Keratinocyte (primary cell): Measurements from ENCODE around the gene UBE4B. TPM values are rescaled to one million over a fixed set of nuclear protein-coding genes. Genes with fewer than 3 reads are reported as not detected.

Source experiments
- DNase-seq: peaks from one replicate; pipeline ENCODE4 v3.0.0-alpha.2; 2011; ENCODE audit warnings: low read depth, missing footprints, low spot score
- FAIRE-seq: peaks from 2 replicates; lab custom pipeline; 2011; peaks lifted over from hg19 to GRCh38; lab: Jason Lieb, UNC
- H2AFZ ChIP-seq: 2 replicates; pipeline ENCODE4 v1.6.0; 2012; ENCODE audit warnings: low read length, control low read depth, inconsistent platforms; ENCODE audit not compliant: control insufficient read depth
- H3K27ac ChIP-seq: 2 replicates; pipeline ENCODE4 v1.5.1; 2011; ENCODE audit warnings: low read length; ENCODE audit not compliant: control insufficient read depth, insufficient read depth
- H3K27me3 ChIP-seq: 3 replicates; pipeline ENCODE4 v1.6.0; 2011; ENCODE audit warnings: low read length; ENCODE audit not compliant: control insufficient read depth, insufficient read depth; ENCODE audit errors: extremely low read depth
- H3K36me3 ChIP-seq, 2 experiments: 2 replicates in 1 of 2; 3 replicates in 1 of 2; pipeline ENCODE4 v1.5.1; 2011; ENCODE audit warnings: low read length in 2 of 2, mild to moderate bottlenecking in 1 of 2; ENCODE audit not compliant: control insufficient read depth in 2 of 2, insufficient read depth in 2 of 2; ENCODE audit errors: extremely low read depth in 1 of 2
- H3K4me1 ChIP-seq: 3 replicates; pipeline ENCODE4 v1.5.1; 2011; ENCODE audit warnings: low read length; ENCODE audit not compliant: control insufficient read depth, insufficient read depth; ENCODE audit errors: extremely low read depth
- H3K4me2 ChIP-seq: 3 replicates; pipeline ENCODE4 v1.6.0; 2011; ENCODE audit warnings: low read depth, low read length; ENCODE audit not compliant: control insufficient read depth, insufficient read depth; ENCODE audit errors: extremely low read depth
- H3K4me3 ChIP-seq, 3 experiments: fragments of 200-600 bp in 1 of 3; sonication (generic) in 1 of 3; 2 replicates in 2 of 3; 3 replicates in 1 of 3; pipeline ENCODE4 v1.5.1; 2011 to 2016; ENCODE audit warnings: low read length in 3 of 3, mild to moderate bottlenecking in 3 of 3, control low read depth in 2 of 3, inconsistent platforms in 1 of 3, low read depth in 1 of 3, mixed read lengths in 1 of 3, mixed run types in 1 of 3, moderate library complexity in 1 of 3; ENCODE audit not compliant: control insufficient read depth in 2 of 3, insufficient read depth in 2 of 3; ENCODE audit errors: extremely low read depth in 1 of 3
- H3K79me2 ChIP-seq: 2 replicates; pipeline ENCODE4 v1.6.0; 2012; ENCODE audit warnings: low read length; ENCODE audit not compliant: control insufficient read depth, insufficient read depth
- H3K9ac ChIP-seq: 3 replicates; pipeline ENCODE4 v1.6.0; 2011; ENCODE audit warnings: low read length; ENCODE audit not compliant: control insufficient read depth, insufficient read depth; ENCODE audit errors: extremely low read depth
- H3K9me1 ChIP-seq: 3 replicates; pipeline ENCODE4 v1.6.0; 2011; ENCODE audit warnings: low read length; ENCODE audit not compliant: control insufficient read depth, insufficient read depth; ENCODE audit errors: extremely low read depth
- H3K9me3 ChIP-seq: 2 replicates; pipeline ENCODE4 v1.5.1; 2012; ENCODE audit warnings: low read depth, low read length; ENCODE audit not compliant: control insufficient read depth
- H4K20me1 ChIP-seq: 3 replicates; pipeline ENCODE4 v1.6.0; 2011; ENCODE audit warnings: low read length; ENCODE audit not compliant: control insufficient read depth, insufficient read depth; ENCODE audit errors: extremely low read depth
- CTCF ChIP-seq, 3 experiments: IDR thresholded peaks in 1 of 3; conservative IDR thresholded peaks in 1 of 3; optimal IDR thresholded peaks in 1 of 3; 2 replicates in 2 of 3; 3 replicates in 1 of 3; pipeline versions ENCODE3 to v1.5.1; 2011; ENCODE audit warnings: low read length in 3 of 3, mild to moderate bottlenecking in 3 of 3, moderate library complexity in 2 of 3, control low read depth in 1 of 3, inconsistent platforms in 1 of 3; ENCODE audit not compliant: insufficient read depth in 2 of 3; ENCODE audit errors: extremely low read depth in 1 of 3
- EZH2 ChIP-seq: IDR thresholded peaks from one replicate; pipeline ENCODE4 v1.6.1; 2012; ENCODE audit warnings: inconsistent platforms, mild to moderate bottlenecking, low read length, moderate library complexity
- dilution Hi-C: fragments of 300-500 bp; cut with MboI; formaldehyde crosslinking; loops from one replicate; pipeline ENCODE4 v1.7.0; 2020; ENCODE audit warnings: low sequenced_read_pairs; ENCODE audit not compliant: extremely low pct_ligation_motif_present
- polyA plus RNA-seq, 5 experiments: library from polyadenylated mRNA; depleted of rRNA in 3 of 5; stranded (reverse) in 3 of 5; stranded (forward) in 1 of 5; unstranded in 1 of 5; fragments of >200 nt; gene quantifications; 1 replicate in 1 of 5; 2 replicates in 3 of 5; 3 replicates in 1 of 5; pipeline versions ENCODE4 v1.2.1 to v1.2.3, GENCODE V29; 2011 to 2012; ENCODE audit warnings: missing spikeins in 2 of 5, low read depth in 1 of 5, low replicate concordance in 1 of 5

Gene UBE4B
- polyA plus RNA-seq, 1 donor (not counting 4 experiments of a cell fraction or from before 2014, with no cell fraction given): 14.3 TPM

- no peak overlapping the region for H2AFZ ChIP-seq
- no peak overlapping the region for H3K4me3 ChIP-seq
- H3K4me1 ChIP-seq: no peaks in the 10 kb centered on the region
- TF ChIP-seq CTCF (optimal IDR thresholded peaks at IDR 0.05 in 1 of 3, IDR thresholded peaks at IDR 0.05 in 1 of 3, conservative IDR thresholded peaks at IDR 0.05 in 1 of 3; ENCODE audit: extremely low read depth in 1 of 3, insufficient read depth in 2 of 3, low read length in 3 of 3): no peak
- no peak for TF ChIP-seq EZH2
- dilution Hi-C loops: no loop called here
- no peaks in the 10 kb centered on the region for H3K79me2 ChIP-seq
- no peak overlapping the region for H3K9ac ChIP-seq
- no peaks in the 10 kb centered on the region for H3K27me3 ChIP-seq
- no peak for FAIRE-seq
- no peaks in the 10 kb centered on the region for H4K20me1 ChIP-seq
- H3K36me3 ChIP-seq: no peaks in the 10 kb centered on the region
- no peak overlapping the region for H3K27ac ChIP-seq
- H3K9me3 ChIP-seq: no peaks in the 10 kb centered on the region
- no peak overlapping the region for H3K4me2 ChIP-seq
- DNase-seq: no peak
- no peaks in the 10 kb centered on the region for H3K9me1 ChIP-seq
Observed at GRCh38 chr1:10192263-10192662, 159.5 kb downstream of the UBE4B start.

- dilution Hi-C loops: no loop called here
- H3K9ac ChIP-seq: no peak overlapping the region
- no peak overlapping the region for H2AFZ ChIP-seq
- H3K4me2 ChIP-seq: no peak overlapping the region
- no peaks in the 10 kb centered on the region for H3K27me3 ChIP-seq
- no peaks in the 10 kb centered on the region for H3K9me1 ChIP-seq
- H3K27ac ChIP-seq: no peak overlapping the region
- H3K36me3 ChIP-seq: no peaks in the 10 kb centered on the region
- FAIRE-seq (no peak), DNase-seq (no peak)
- no peak for TF ChIP-seq CTCF (optimal IDR thresholded peaks at IDR 0.05 in 1 of 3, IDR thresholded peaks at IDR 0.05 in 1 of 3, conservative IDR thresholded peaks at IDR 0.05 in 1 of 3; ENCODE audit: extremely low read depth in 1 of 3, insufficient read depth in 2 of 3, low read length in 3 of 3)
- TF ChIP-seq EZH2: no peak
- H3K79me2 ChIP-seq: no peaks in the 10 kb centered on the region
- H3K4me1 ChIP-seq: no peaks in the 10 kb centered on the region
- no peak overlapping the region for H3K4me3 ChIP-seq
- no peaks in the 10 kb centered on the region for H4K20me1 ChIP-seq
- no peaks in the 10 kb centered on the region for H3K9me3 ChIP-seq
Observed at GRCh38 chr1:10193288-10193687, 160.5 kb downstream of the UBE4B start.
